Left cardiac atrium (tissue), 4 donors: Measurements from ENCODE around the gene TSKU. TPM values are rescaled to one million over a fixed set of nuclear protein-coding genes. Genes with fewer than 3 reads are reported as not detected.
"Not testable (repeated sequence)": the region's sequence is repeated elsewhere in the genome, so short reads cannot be mapped to it uniquely, and the experiment has no call there.

ENCODE experiments used
- ATAC-seq, 2 donors: fragments of 200-7000 bp; cut with Tn5 transposase; one replicate each; pipeline ENCODE4 v1.9.1; 2020; ENCODE audit warnings: mild to moderate bottlenecking in 2 of 2, moderate library complexity in 2 of 2
- DNase-seq: peaks from one replicate; pipeline ENCODE4 v3.0.0-alpha.2; 2020
- intact Hi-C, 2 donors: fragments of 100-400 bp; cut with DNase I; formaldehyde crosslinking; loops; one replicate each; pipeline versions ENCODE4 v1.14.1 to v1.15.1; 2022 to 2023
- total RNA-seq, 2 donors: library from RNA; stranded (reverse); fragmentation: NEBNext Ultra II Directional; extraction: Animal tissue kit (Norgen Biotek cat#: 25700); gene quantifications; one replicate each; pipeline ENCODE4 v1.2.1, GENCODE V29; 2021
- donor health status: DM: no; HTN: yes; CAD: no.
- donor health status: DM: no; HTN: yes; CAD: no; lungs with severe emphysema.
- donor health status: DM: yes; HTN: yes; CAD: no.
- donor health status: Dilated cardiomyopathy.

Gene TSKU
- total RNA-seq, 2 donors from 2014 or later, result 27.7 to 33.3 TPM

GRCh38 chr11:76783896-76784813 lies 999 bp downstream of the TSKU start:
- ATAC-seq (peak; percentile 46 to 67), DNase-seq (peak; percentile 71)
- intact Hi-C loops, result no loop called here

GRCh38 chr11:76785513-76785912 lies 2.4 kb downstream of the TSKU start:
- DNase-seq (no peak), ATAC-seq (no peak)
- intact Hi-C loops, result no loop called here

GRCh38 chr11:76786016-76786415 lies 2.9 kb downstream of the TSKU start:
- ATAC-seq (no peak), DNase-seq (no peak)
- intact Hi-C loops, result no loop called here

- DNase-seq, result no peak
- intact Hi-C loops, result no loop called here
- no peak for ATAC-seq
These were observed 3.4 kb downstream of the TSKU start for GRCh38 chr11:76786441-76787014.

- no peak for DNase-seq
- no peak for ATAC-seq
- intact Hi-C loops, result no loop called here
These were observed 4.1 kb downstream of the TSKU start for GRCh38 chr11:76787271-76787670.

GRCh38 chr11:76787911-76788596 lies 4.9 kb downstream of the TSKU start:
- ATAC-seq (no peak), DNase-seq (no peak)
- intact Hi-C loops, result no loop called here

GRCh38 chr11:76788661-76789442 lies 5.7 kb downstream of the TSKU start:
- ATAC-seq, result no peak
- no peak for DNase-seq
- intact Hi-C loops, result no loop called here

GRCh38 chr11:76789443-76789719 lies 6.2 kb downstream of the TSKU start:
- DNase-seq (no peak), ATAC-seq (no peak)
- intact Hi-C loops, result no loop called here

GRCh38 chr11:76790251-76790650 lies 7.1 kb downstream of the TSKU start:
- DNase-seq (no peak), ATAC-seq (no peak)
- intact Hi-C loops, result no loop called here

- ATAC-seq, intact Hi-C loops, DNase-seq: not testable (repeated sequence)
These were observed 8.0 kb downstream of the TSKU start for GRCh38 chr11:76791002-76791770.

- intact Hi-C loops, result no loop called here
- ATAC-seq, result peak in 1 of 2 donors; percentile 40
- DNase-seq, result no peak
These were observed 8.7 kb downstream of the TSKU start for GRCh38 chr11:76791861-76792260.

GRCh38 chr11:76792505-76793264 lies 9.5 kb downstream of the TSKU start:
- DNase-seq (no peak), ATAC-seq (no peak)
- intact Hi-C loops, result no loop called here

- intact Hi-C loops, result no loop called here
- no peak for ATAC-seq
- DNase-seq, result no peak
These were observed 10.5 kb downstream of the TSKU start for GRCh38 chr11:76793391-76794291.

- intact Hi-C loops, result no loop called here
- ATAC-seq, result no peak
- no peak for DNase-seq
These were observed 11.5 kb downstream of the TSKU start for GRCh38 chr11:76794371-76795289.

- intact Hi-C loops, result no loop called here
- DNase-seq (no peak), ATAC-seq (no peak)
These were observed 12.3 kb downstream of the TSKU start for GRCh38 chr11:76795290-76795935.
